ENCODE results near the gene ANKIB1. TPM values are rescaled to one million over a fixed set of nuclear protein-coding genes. Genes with fewer than 3 reads are reported as not detected.

ANKIB1 gene
- total RNA-seq, 1 experiment from 2014 or later, result 49.6 TPM

DNA sequence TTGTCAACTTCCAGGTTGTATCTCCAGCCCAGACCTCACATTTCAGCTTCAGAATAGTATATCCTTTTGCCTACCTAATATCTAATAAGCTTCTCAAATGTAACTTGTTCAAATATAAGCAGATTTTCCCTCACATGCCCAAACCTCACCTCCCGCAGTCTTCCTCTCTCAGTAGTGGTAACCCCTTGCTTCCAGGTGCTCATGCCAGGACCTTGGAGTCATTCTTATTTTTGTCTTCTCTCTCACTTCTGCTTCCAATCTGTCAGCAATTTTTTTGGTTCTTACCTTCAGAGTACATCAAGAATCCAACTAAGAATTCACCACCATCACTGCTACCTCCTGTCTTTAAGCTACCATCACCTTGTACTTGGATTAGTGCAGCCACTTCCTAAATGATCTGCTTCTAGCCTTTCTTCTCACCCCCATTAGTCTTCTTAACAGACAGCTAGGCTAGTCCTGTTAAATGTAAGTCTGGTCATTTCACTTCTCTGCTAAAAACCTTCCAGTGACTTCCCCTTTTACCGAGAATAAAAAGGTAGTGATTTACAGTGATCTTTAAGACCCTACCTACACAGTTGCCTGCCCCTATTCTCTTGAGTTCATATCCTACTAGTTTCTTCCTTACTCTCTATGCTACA lies 14.0 kb downstream of the ANKIB1 start:
- no peak for TF ChIP-seq CTCF (IDR thresholded peaks at IDR 0.05; ENCODE audit: unreplicated experiment)
- no peak overlapping the region for H3K4me3 Mint-ChIP-seq (ENCODE audit: low read depth, unreplicated experiment)
- peaks cover 20% of the 10 kb centered on the region for H3K4me1 Mint-ChIP-seq (ENCODE audit: low read depth, unreplicated experiment)
- no peak for DNase-seq
- peak overlapping the region; percentile 57 for H3K27ac Mint-ChIP-seq (ENCODE audit: unreplicated experiment)
- intact Hi-C loops (cut with micrococcal nuclease; ENCODE audit: unreplicated experiment), result no loop called here
- CTCF ChIA-PET, result interaction anchor here (0.6 kb wide), 1 partner anchor 20 kb away, joined by 3 read pairs; no protein-coding TSS in a partner anchor
- H3K9me3 Mint-ChIP-seq (ENCODE audit: low read depth, unreplicated experiment), result peaks cover 3% of the 10 kb centered on the region
- no peaks in the 10 kb centered on the region for H3K36me3 Mint-ChIP-seq (ENCODE audit: insufficient read depth, unreplicated experiment)
- H3K27me3 Mint-ChIP-seq (ENCODE audit: unreplicated experiment), result no peaks in the 10 kb centered on the region
- no TSS peak for BruUV-seq (replicated peaks)

GRCh38 chr7:92260248-92260781 lies 14.5 kb downstream of the ANKIB1 start:
- TF ChIP-seq CTCF (IDR thresholded peaks at IDR 0.05; ENCODE audit: unreplicated experiment), result no peak
- BruUV-seq (replicated peaks), result TSS peak; percentile 9
- intact Hi-C loops (cut with micrococcal nuclease; ENCODE audit: unreplicated experiment), result no loop called here
- Mint-ChIP-seq H3K4me3 (ENCODE audit: low read depth, unreplicated experiment) (no peak overlapping the region), H3K36me3 (ENCODE audit: insufficient read depth, unreplicated experiment) (no peaks in the 10 kb centered on the region), H3K27ac (ENCODE audit: unreplicated experiment) (peak overlapping the region; percentile 57), H3K27me3 (ENCODE audit: unreplicated experiment) (no peaks in the 10 kb centered on the region), H3K9me3 (ENCODE audit: low read depth, unreplicated experiment) (no peaks in the 10 kb centered on the region), H3K4me1 (ENCODE audit: low read depth, unreplicated experiment) (peaks cover 14% of the 10 kb centered on the region)
- peak; percentile 3 for DNase-seq
- CTCF ChIA-PET, result interaction anchor here (0.6 kb wide), 1 partner anchor 19 kb away, joined by 3 read pairs; no protein-coding TSS in a partner anchor

DNA sequence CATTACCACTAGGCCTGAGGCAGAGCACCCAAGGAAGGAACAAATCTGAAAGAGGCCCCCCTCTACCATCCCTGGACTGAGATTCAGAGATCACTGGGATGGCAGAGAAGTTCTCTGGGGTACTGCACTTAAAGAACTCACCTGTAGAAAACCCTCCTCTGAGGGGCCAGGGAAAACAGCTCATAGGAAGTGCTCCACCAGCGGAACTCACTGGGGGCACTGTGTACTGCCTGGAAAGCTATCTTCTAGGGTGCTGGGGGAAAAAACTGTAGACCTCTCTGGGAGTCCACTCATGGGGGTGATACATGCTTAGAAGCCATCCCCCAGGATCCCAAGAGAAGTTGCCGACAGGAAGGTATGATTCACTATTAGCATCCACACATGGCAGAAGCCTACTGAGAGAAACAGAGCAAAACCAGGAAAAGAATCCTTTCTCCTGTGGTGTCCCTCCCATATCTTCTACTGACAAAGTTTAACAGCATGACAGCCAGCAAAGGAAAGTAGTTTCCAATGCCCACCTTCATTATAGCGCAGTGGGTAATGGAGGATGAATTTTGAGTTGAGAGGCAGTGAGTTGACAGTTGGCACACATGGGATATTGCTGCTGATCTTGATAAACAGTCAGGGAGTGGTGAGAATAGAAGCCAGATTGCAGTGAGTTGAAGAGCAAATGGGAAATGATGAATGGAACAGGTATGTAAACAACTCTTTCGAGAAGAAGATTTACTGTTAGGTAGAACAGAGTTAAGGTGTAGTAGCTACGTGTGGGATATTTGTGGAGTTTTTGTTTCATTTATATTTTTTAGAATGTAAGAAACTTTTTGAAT lies 20.9 kb downstream of the ANKIB1 start:
- Mint-ChIP-seq H3K36me3 (ENCODE audit: insufficient read depth, unreplicated experiment) (no peaks in the 10 kb centered on the region), H3K9me3 (ENCODE audit: low read depth, unreplicated experiment) (no peaks in the 10 kb centered on the region), H3K4me1 (ENCODE audit: low read depth, unreplicated experiment) (no peaks in the 10 kb centered on the region), H3K27me3 (ENCODE audit: unreplicated experiment) (no peaks in the 10 kb centered on the region), H3K4me3 (ENCODE audit: low read depth, unreplicated experiment) (no peak overlapping the region), H3K27ac (ENCODE audit: unreplicated experiment) (no peak overlapping the region)
- CTCF ChIA-PET, result interaction anchor here (0.6 kb wide), 1 partner anchor 60 kb away, joined by 4 read pairs; no protein-coding TSS in a partner anchor
- no peak for DNase-seq
- no peak for TF ChIP-seq CTCF (IDR thresholded peaks at IDR 0.05; ENCODE audit: unreplicated experiment)
- intact Hi-C loops (cut with micrococcal nuclease; ENCODE audit: unreplicated experiment), result no loop called here
- BruUV-seq (replicated peaks), result no TSS peak

- no peak overlapping the region for H3K27ac Mint-ChIP-seq (ENCODE audit: unreplicated experiment)
- TF ChIP-seq CTCF (IDR thresholded peaks at IDR 0.05; ENCODE audit: unreplicated experiment), result no peak
- intact Hi-C loops (cut with micrococcal nuclease; ENCODE audit: unreplicated experiment), result no loop called here
- no peaks in the 10 kb centered on the region for H3K4me1 Mint-ChIP-seq (ENCODE audit: low read depth, unreplicated experiment)
- no peak overlapping the region for H3K4me3 Mint-ChIP-seq (ENCODE audit: low read depth, unreplicated experiment)
- CTCF ChIA-PET, result no interaction called here
- H3K27me3 Mint-ChIP-seq (ENCODE audit: unreplicated experiment), result no peaks in the 10 kb centered on the region
- no peak for DNase-seq
- no TSS peak for BruUV-seq (replicated peaks)
- H3K9me3 Mint-ChIP-seq (ENCODE audit: low read depth, unreplicated experiment), result no peaks in the 10 kb centered on the region
- no peaks in the 10 kb centered on the region for H3K36me3 Mint-ChIP-seq (ENCODE audit: insufficient read depth, unreplicated experiment)
Measured at GRCh38 chr7:92268921-92269320, 23.1 kb downstream of the ANKIB1 start.
